Small intestine (tissue), 7 donors: ENCODE results near the gene NXF2B. TPM values are rescaled to one million over a fixed set of nuclear protein-coding genes. Genes with fewer than 3 reads are reported as not detected.

ENCODE experiments used
- DNase-seq, 2 donors: peaks; one replicate each; pipeline versions ENCODE4 v3.0.0 to v3.0.0-alpha.2; 2013
- FAIRE-seq: peaks from 2 replicates; lab custom pipeline; 2012; peaks lifted over from hg19 to GRCh38; lab: Jason Lieb, UNC
- H3K27ac ChIP-seq, 3 donors: one replicate each; pipeline ENCODE4 v1.5.1; 2013; ENCODE audit warnings: low read length in 2 of 3, mild to moderate bottlenecking in 2 of 3, control low read depth in 1 of 3, inconsistent platforms in 1 of 3, low read depth in 1 of 3, moderate library complexity in 1 of 3
- H3K27me3 ChIP-seq, 3 donors: one replicate each; pipeline ENCODE4 v1.6.1; 2013; ENCODE audit warnings: low read length in 3 of 3, inconsistent platforms in 1 of 3; ENCODE audit not compliant: control insufficient read depth in 3 of 3, insufficient read depth in 3 of 3
- H3K36me3 ChIP-seq, 3 donors: one replicate each; pipeline ENCODE4 v1.6.1; 2013; ENCODE audit warnings: low read length in 3 of 3, inconsistent platforms in 1 of 3, low read depth in 1 of 3, mild to moderate bottlenecking in 1 of 3, moderate library complexity in 1 of 3; ENCODE audit not compliant: control insufficient read depth in 3 of 3, insufficient read depth in 2 of 3
- H3K4me1 ChIP-seq, 3 donors: one replicate each; pipeline ENCODE4 v1.6.1; 2013; ENCODE audit warnings: low read length in 2 of 3, inconsistent platforms in 1 of 3, low read depth in 1 of 3, mild to moderate bottlenecking in 1 of 3, moderate library complexity in 1 of 3; ENCODE audit not compliant: control insufficient read depth in 3 of 3, insufficient read depth in 2 of 3
- H3K4me3 ChIP-seq, 3 donors: one replicate each; pipeline ENCODE4 v1.5.1; 2013; ENCODE audit warnings: low read length in 3 of 3, control low read depth in 1 of 3, inconsistent platforms in 1 of 3, low read depth in 1 of 3, mild to moderate bottlenecking in 1 of 3, moderate library complexity in 1 of 3
- H3K9me3 ChIP-seq, 2 donors: one replicate each; pipeline ENCODE4 v1.6.1; 2013; ENCODE audit warnings: low read depth in 1 of 2, low read length in 1 of 2; ENCODE audit not compliant: control insufficient read depth in 2 of 2, insufficient read depth in 1 of 2
- WGBS, 3 donors: extraction: QIAGEN DNeasy Blood & Tissue Kit; methylation state at CpG; one replicate each; pipeline ENCODE4 v1.1.7; 2013; 5-methylcytosine and 5-hydroxymethylcytosine counted together
- polyA plus RNA-seq, 4 donors: library from polyadenylated mRNA; stranded (reverse) in 3 of 4; unstranded in 1 of 4; fragments of 200-250 nt in 3 of 4; fragments of 120-200 nt in 1 of 4; gene quantifications; one replicate each; pipeline versions ENCODE4 v1.2.1 to v1.2.3, GENCODE V29; 2013
- donor health status: healthy with polysubstance abuse.
- donor health status: control.
- donor health status: control.
- donor health status: Bipolar disorder and iron deficiency.
- donor health status: healthy.

Gene NXF2B
- polyA plus RNA-seq, 4 donors = 0.07 to 0.09 TPM; not detected in 2

GRCh38 chrX:102339312-102340298, 100.2 kb downstream of the NXF2B start:
- H3K27ac ChIP-seq = no peak overlapping the region
- H3K9me3 ChIP-seq = no peaks in the 10 kb centered on the region
- H3K4me3 ChIP-seq = no peak overlapping the region
- no peaks in the 10 kb centered on the region for H3K27me3 ChIP-seq
- 66 to 78% (median 77%) methylated on average over 15 to 19 of the region's 19 CpGs for WGBS, 3 donors
- DNase-seq (no peak), FAIRE-seq (no peak)
- H3K4me1 ChIP-seq = no peaks in the 10 kb centered on the region
- no peaks in the 10 kb centered on the region for H3K36me3 ChIP-seq

GRCh38 chrX:102338162-102338561, 101.6 kb downstream of the NXF2B start:
- no peak for FAIRE-seq

More at GRCh38 chrX:102338162-102338561, 101.6 kb downstream of the NXF2B start:
- no peak for DNase-seq
- H3K27me3 ChIP-seq = no peaks in the 10 kb centered on the region
- H3K4me3 ChIP-seq = no peak overlapping the region
- H3K36me3 ChIP-seq = no peaks in the 10 kb centered on the region
- no peaks in the 10 kb centered on the region for H3K9me3 ChIP-seq
- no peak overlapping the region for H3K27ac ChIP-seq
- WGBS, 3 donors = 70 to 81% (median 77%) methylated on average over 4 of the region's 4 CpGs
- H3K4me1 ChIP-seq = no peaks in the 10 kb centered on the region

Other genes starting within 250 kb of the NXF2B start
- gene TCP11X1, start 224.7 kb downstream of the NXF2B start, polyA plus RNA-seq = not detected
- gene NXF2, start 192.8 kb downstream of the NXF2B start, polyA plus RNA-seq = under 1 TPM in 2 of 4 donors, not detected in 2; 0.03 TPM
- under 1 TPM in 1 of 4 donors, not detected in 3; 0.18 TPM for gene TCP11X2, start 31.8 kb upstream of the NXF2B start, polyA plus RNA-seq
- gene TMSB15A, start 76.7 kb upstream of the NXF2B start, polyA plus RNA-seq = 1 to 10 TPM in 1 of 4 donors, under 1 TPM in 1, not detected in 2; 0.78 to 10.0 TPM
- gene ARMCX5, start 159.5 kb upstream of the NXF2B start, polyA plus RNA-seq = 10 to 100 TPM in 1 of 4 donors, 1 to 10 TPM in 3; 6.5 to 20.5 (median 8.2) TPM
- gene GPRASP1, start 211.5 kb upstream of the NXF2B start, polyA plus RNA-seq = 1 to 10 TPM in 2 of 4 donors, under 1 TPM in 2; 0.67 to 8.6 (median 2.1) TPM